Keratinocyte (primary cell): Measurements from ENCODE around the gene LCN10. TPM values are rescaled to one million over a fixed set of nuclear protein-coding genes. Genes with fewer than 3 reads are reported as not detected.

Experiments
- DNase-seq: peaks from one replicate; pipeline ENCODE4 v3.0.0-alpha.2; 2011; ENCODE audit warnings: low read depth, missing footprints, low spot score
- FAIRE-seq: peaks from 2 replicates; lab custom pipeline; 2011; peaks lifted over from hg19 to GRCh38; lab: Jason Lieb, UNC
- H2AFZ ChIP-seq: 2 replicates; pipeline ENCODE4 v1.6.0; 2012; ENCODE audit warnings: low read length, control low read depth, inconsistent platforms; ENCODE audit not compliant: control insufficient read depth
- H3K27ac ChIP-seq: 2 replicates; pipeline ENCODE4 v1.5.1; 2011; ENCODE audit warnings: low read length; ENCODE audit not compliant: control insufficient read depth, insufficient read depth
- H3K27me3 ChIP-seq: 3 replicates; pipeline ENCODE4 v1.6.0; 2011; ENCODE audit warnings: low read length; ENCODE audit not compliant: control insufficient read depth, insufficient read depth; ENCODE audit errors: extremely low read depth
- H3K36me3 ChIP-seq, 2 experiments: 2 replicates in 1 of 2; 3 replicates in 1 of 2; pipeline ENCODE4 v1.5.1; 2011; ENCODE audit warnings: low read length in 2 of 2, mild to moderate bottlenecking in 1 of 2; ENCODE audit not compliant: control insufficient read depth in 2 of 2, insufficient read depth in 2 of 2; ENCODE audit errors: extremely low read depth in 1 of 2
- H3K4me1 ChIP-seq: 3 replicates; pipeline ENCODE4 v1.5.1; 2011; ENCODE audit warnings: low read length; ENCODE audit not compliant: control insufficient read depth, insufficient read depth; ENCODE audit errors: extremely low read depth
- H3K4me2 ChIP-seq: 3 replicates; pipeline ENCODE4 v1.6.0; 2011; ENCODE audit warnings: low read depth, low read length; ENCODE audit not compliant: control insufficient read depth, insufficient read depth; ENCODE audit errors: extremely low read depth
- H3K4me3 ChIP-seq, 3 experiments: fragments of 200-600 bp in 1 of 3; sonication (generic) in 1 of 3; 2 replicates in 2 of 3; 3 replicates in 1 of 3; pipeline ENCODE4 v1.5.1; 2011 to 2016; ENCODE audit warnings: low read length in 3 of 3, mild to moderate bottlenecking in 3 of 3, control low read depth in 2 of 3, inconsistent platforms in 1 of 3, low read depth in 1 of 3, mixed read lengths in 1 of 3, mixed run types in 1 of 3, moderate library complexity in 1 of 3; ENCODE audit not compliant: control insufficient read depth in 2 of 3, insufficient read depth in 2 of 3; ENCODE audit errors: extremely low read depth in 1 of 3
- H3K79me2 ChIP-seq: 2 replicates; pipeline ENCODE4 v1.6.0; 2012; ENCODE audit warnings: low read length; ENCODE audit not compliant: control insufficient read depth, insufficient read depth
- H3K9ac ChIP-seq: 3 replicates; pipeline ENCODE4 v1.6.0; 2011; ENCODE audit warnings: low read length; ENCODE audit not compliant: control insufficient read depth, insufficient read depth; ENCODE audit errors: extremely low read depth
- H3K9me1 ChIP-seq: 3 replicates; pipeline ENCODE4 v1.6.0; 2011; ENCODE audit warnings: low read length; ENCODE audit not compliant: control insufficient read depth, insufficient read depth; ENCODE audit errors: extremely low read depth
- H3K9me3 ChIP-seq: 2 replicates; pipeline ENCODE4 v1.5.1; 2012; ENCODE audit warnings: low read depth, low read length; ENCODE audit not compliant: control insufficient read depth
- H4K20me1 ChIP-seq: 3 replicates; pipeline ENCODE4 v1.6.0; 2011; ENCODE audit warnings: low read length; ENCODE audit not compliant: control insufficient read depth, insufficient read depth; ENCODE audit errors: extremely low read depth
- EZH2 ChIP-seq: IDR thresholded peaks from one replicate; pipeline ENCODE4 v1.6.1; 2012; ENCODE audit warnings: inconsistent platforms, mild to moderate bottlenecking, low read length, moderate library complexity
- dilution Hi-C: fragments of 300-500 bp; cut with MboI; formaldehyde crosslinking; loops from one replicate; pipeline ENCODE4 v1.7.0; 2020; ENCODE audit warnings: low sequenced_read_pairs; ENCODE audit not compliant: extremely low pct_ligation_motif_present
- polyA plus RNA-seq, 5 experiments: library from polyadenylated mRNA; depleted of rRNA in 3 of 5; stranded (reverse) in 3 of 5; stranded (forward) in 1 of 5; unstranded in 1 of 5; fragments of >200 nt; gene quantifications; 1 replicate in 1 of 5; 2 replicates in 3 of 5; 3 replicates in 1 of 5; pipeline versions ENCODE4 v1.2.1 to v1.2.3, GENCODE V29; 2011 to 2012; ENCODE audit warnings: missing spikeins in 2 of 5, low read depth in 1 of 5, low replicate concordance in 1 of 5
- TF ChIP-seq, protein P1 (sequence below), 3 experiments: IDR thresholded peaks in 1 of 3; conservative IDR thresholded peaks in 1 of 3; optimal IDR thresholded peaks in 1 of 3; 2 replicates in 2 of 3; 3 replicates in 1 of 3; pipeline versions ENCODE3 to v1.5.1; 2011; ENCODE audit warnings: low read length in 3 of 3, mild to moderate bottlenecking in 3 of 3, moderate library complexity in 2 of 3, control low read depth in 1 of 3, inconsistent platforms in 1 of 3; ENCODE audit not compliant: insufficient read depth in 2 of 3; ENCODE audit errors: extremely low read depth in 1 of 3

Gene LCN10
- polyA plus RNA-seq, 1 donor (not counting 4 experiments of a cell fraction or from before 2014, with no cell fraction given) = not detected

GRCh38 chr9:136747161-136748060 lies 4.7 kb upstream of the LCN10 start:
- DNase-seq (no peak), FAIRE-seq (no peak)
- Histone ChIP-seq H3K79me2 (no peaks in the 10 kb centered on the region), H3K27ac (no peak overlapping the region), H3K4me2 (no peak overlapping the region), H3K9ac (no peak overlapping the region), H2AFZ (no peak overlapping the region), H3K36me3 (no peaks in the 10 kb centered on the region), H4K20me1 (no peaks in the 10 kb centered on the region), H3K4me1 (no peaks in the 10 kb centered on the region), H3K9me3 (peaks cover 2% of the 10 kb centered on the region), H3K9me1 (no peaks in the 10 kb centered on the region), H3K27me3 (peaks cover 27% of the 10 kb centered on the region), H3K4me3 (no peak overlapping the region)
- no peak for TF ChIP-seq EZH2
- TF ChIP-seq, protein P1, sequence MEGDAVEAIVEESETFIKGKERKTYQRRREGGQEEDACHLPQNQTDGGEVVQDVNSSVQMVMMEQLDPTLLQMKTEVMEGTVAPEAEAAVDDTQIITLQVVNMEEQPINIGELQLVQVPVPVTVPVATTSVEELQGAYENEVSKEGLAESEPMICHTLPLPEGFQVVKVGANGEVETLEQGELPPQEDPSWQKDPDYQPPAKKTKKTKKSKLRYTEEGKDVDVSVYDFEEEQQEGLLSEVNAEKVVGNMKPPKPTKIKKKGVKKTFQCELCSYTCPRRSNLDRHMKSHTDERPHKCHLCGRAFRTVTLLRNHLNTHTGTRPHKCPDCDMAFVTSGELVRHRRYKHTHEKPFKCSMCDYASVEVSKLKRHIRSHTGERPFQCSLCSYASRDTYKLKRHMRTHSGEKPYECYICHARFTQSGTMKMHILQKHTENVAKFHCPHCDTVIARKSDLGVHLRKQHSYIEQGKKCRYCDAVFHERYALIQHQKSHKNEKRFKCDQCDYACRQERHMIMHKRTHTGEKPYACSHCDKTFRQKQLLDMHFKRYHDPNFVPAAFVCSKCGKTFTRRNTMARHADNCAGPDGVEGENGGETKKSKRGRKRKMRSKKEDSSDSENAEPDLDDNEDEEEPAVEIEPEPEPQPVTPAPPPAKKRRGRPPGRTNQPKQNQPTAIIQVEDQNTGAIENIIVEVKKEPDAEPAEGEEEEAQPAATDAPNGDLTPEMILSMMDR (optimal IDR thresholded peaks at IDR 0.05 in 1 of 3, IDR thresholded peaks at IDR 0.05 in 1 of 3, conservative IDR thresholded peaks at IDR 0.05 in 1 of 3; ENCODE audit: extremely low read depth in 1 of 3, insufficient read depth in 2 of 3, low read length in 3 of 3) = no peak
- dilution Hi-C loops = no loop called here

DNA sequence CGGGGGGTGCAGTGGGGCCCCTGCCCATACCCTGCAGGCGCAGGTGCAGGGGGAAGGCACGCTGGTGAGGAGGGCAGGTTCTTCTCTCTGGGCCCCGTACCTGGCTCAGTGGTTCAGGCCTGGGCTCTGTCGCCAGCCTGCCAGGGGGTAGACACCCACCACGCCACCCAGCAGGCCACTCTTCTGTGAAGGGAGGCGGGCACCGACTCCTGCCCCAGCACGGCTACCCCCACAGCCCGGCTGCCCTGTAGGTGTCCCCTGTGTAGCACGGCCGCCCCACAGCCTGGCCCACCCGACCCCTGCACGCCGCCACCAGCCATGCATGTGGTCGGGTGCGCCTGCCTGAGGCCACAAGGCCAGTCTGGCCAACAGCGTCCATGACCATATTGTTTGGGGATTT lies 3.9 kb upstream of the LCN10 start:
- H3K79me2 ChIP-seq = no peaks in the 10 kb centered on the region
- DNase-seq = no peak
- no peaks in the 10 kb centered on the region for H4K20me1 ChIP-seq
- no peak overlapping the region for H3K4me2 ChIP-seq
- no peaks in the 10 kb centered on the region for H3K36me3 ChIP-seq
- FAIRE-seq = no peak
- H3K4me1 ChIP-seq = no peaks in the 10 kb centered on the region
- H3K9me1 ChIP-seq = no peaks in the 10 kb centered on the region
- H3K9me3 ChIP-seq = no peaks in the 10 kb centered on the region
- no peak overlapping the region for H3K27ac ChIP-seq
- H3K4me3 ChIP-seq = no peak overlapping the region
- no peak for TF ChIP-seq EZH2
- TF ChIP-seq, protein P1 (optimal IDR thresholded peaks at IDR 0.05 in 1 of 3, IDR thresholded peaks at IDR 0.05 in 1 of 3, conservative IDR thresholded peaks at IDR 0.05 in 1 of 3; ENCODE audit: extremely low read depth in 1 of 3, insufficient read depth in 2 of 3, low read length in 3 of 3) = no peak
- H2AFZ ChIP-seq = no peak overlapping the region
- H3K27me3 ChIP-seq = peaks cover 35% of the 10 kb centered on the region
- dilution Hi-C loops = no loop called here
- no peak overlapping the region for H3K9ac ChIP-seq
